Stomach smooth muscle (tissue), 2 donors: Measurements from ENCODE around the gene HYPK.

ENCODE experiments used
- H3K27ac ChIP-seq: one replicate; pipeline ENCODE4 v1.7.0; 2013; ENCODE audit warnings: mild to moderate bottlenecking, low read length, inconsistent platforms
- H3K27me3 ChIP-seq, 2 donors: one replicate each; pipeline ENCODE4 v1.7.0; 2013; ENCODE audit warnings: low read length in 2 of 2; ENCODE audit not compliant: insufficient read depth in 2 of 2, control insufficient read depth in 1 of 2
- H3K36me3 ChIP-seq, 2 donors: one replicate each; pipeline ENCODE4 v1.7.0; 2013; ENCODE audit warnings: low read length in 2 of 2; ENCODE audit not compliant: control insufficient read depth in 2 of 2, insufficient read depth in 2 of 2
- H3K4me1 ChIP-seq: one replicate; pipeline ENCODE4 v1.7.0; 2013; ENCODE audit warnings: low read length; ENCODE audit not compliant: control insufficient read depth, insufficient read depth
- H3K4me3 ChIP-seq, 2 donors: one replicate each; pipeline ENCODE4 v1.7.0; 2013; ENCODE audit warnings: low read length in 2 of 2
- H3K9ac ChIP-seq, 2 donors: one replicate each; pipeline ENCODE4 v1.7.0; 2013; ENCODE audit warnings: low read length in 2 of 2, mild to moderate bottlenecking in 1 of 2
- H3K9me3 ChIP-seq, 2 donors: one replicate each; pipeline ENCODE4 v1.7.0; 2013; ENCODE audit warnings: low read length in 2 of 2; ENCODE audit not compliant: control insufficient read depth in 2 of 2
- donor health status: healthy.
- donor health status: Pancreatic carcinoma.

HYPK gene

DNA sequence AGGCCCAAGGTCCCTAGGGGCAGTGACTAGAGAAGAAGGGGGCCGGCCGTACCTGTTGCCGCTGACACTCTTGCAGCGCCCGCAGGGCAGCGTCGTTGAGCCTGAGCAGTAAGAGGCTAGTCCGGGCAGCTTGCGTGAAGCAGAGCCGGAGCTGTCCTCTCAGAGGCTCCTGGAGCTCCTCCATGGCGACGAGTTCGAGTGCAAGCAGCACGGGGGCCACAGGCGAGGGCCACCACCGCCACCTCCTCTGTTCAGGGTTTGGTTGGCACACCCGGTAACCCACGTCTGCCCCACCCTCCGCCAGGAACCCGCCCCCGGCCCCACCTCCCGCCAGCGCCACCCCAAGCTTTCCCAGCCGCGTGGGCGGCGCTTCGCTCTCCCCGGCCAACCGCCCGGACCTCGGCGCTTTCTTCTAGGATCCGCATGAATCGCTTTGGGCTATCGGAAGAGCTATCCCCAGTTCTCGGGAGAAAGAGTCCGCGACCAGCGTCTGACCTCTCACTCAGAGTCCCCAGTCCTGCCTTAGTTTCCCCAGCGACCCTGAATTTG lies 23.6 kb upstream of the HYPK start, which contains the start of gene ELL3:
Gene ELL3, minus strand, starts transcription at position 249 of the 549 bp plus-strand sequence. Its CDS starts 65 bp downstream, at position 184.
- Histone ChIP-seq H3K4me1 (peaks cover 16% of the 10 kb centered on the region), H3K4me3 (peak within 1 kb of the TSS; percentile 83 to 89), H3K27ac (peak within 1 kb of the TSS; percentile 87), H3K9ac (peak within 1 kb of the TSS; percentile 56 to 81), H3K27me3 (no peaks in the 10 kb centered on the region), H3K9me3 (no peaks in the 10 kb centered on the region), H3K36me3 (peaks cover 8 to 11% of the 10 kb centered on the region in 2 donors)

DNA sequence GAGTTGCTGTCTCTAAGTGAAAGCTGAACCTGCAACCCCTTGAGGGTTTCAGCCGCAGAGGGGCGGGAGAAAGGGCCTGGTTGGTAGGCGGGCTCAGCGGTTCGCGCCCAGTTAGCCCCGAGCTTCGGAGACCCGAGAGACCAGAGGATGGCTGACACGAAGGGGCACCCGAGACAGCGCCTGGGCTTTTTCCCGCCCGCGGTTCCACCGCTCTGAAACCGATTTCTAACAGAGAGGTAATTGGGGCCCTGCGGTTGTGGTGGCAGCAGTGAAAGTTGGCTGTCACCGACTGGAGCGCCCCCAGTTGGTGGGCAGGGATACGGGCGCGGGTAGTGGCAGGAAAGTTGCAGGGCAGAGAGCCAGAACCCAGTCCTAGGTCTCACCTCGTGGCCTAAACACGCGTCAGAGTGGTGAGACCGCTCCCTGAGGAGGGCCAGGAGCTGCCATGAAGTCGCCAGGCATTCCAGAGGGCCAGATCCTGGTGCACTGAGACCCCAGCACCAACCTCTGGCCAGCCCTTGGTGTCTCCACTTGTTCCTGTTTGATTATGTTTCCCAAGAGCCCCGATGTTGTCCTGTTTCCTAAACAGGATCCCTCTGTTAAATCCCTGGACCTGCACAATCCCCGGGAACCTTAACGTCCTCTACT lies 23.0 kb upstream of the HYPK start:
- Histone ChIP-seq H3K27me3 (no peaks in the 10 kb centered on the region), H3K9ac (peak overlapping the region; percentile 56 to 81), H3K4me3 (peak overlapping the region; percentile 83 to 89), H3K27ac (peak overlapping the region; percentile 87), H3K9me3 (no peaks in the 10 kb centered on the region), H3K4me1 (peaks cover 16% of the 10 kb centered on the region), H3K36me3 (peaks cover 3 to 5% of the 10 kb centered on the region in 2 donors)

DNA sequence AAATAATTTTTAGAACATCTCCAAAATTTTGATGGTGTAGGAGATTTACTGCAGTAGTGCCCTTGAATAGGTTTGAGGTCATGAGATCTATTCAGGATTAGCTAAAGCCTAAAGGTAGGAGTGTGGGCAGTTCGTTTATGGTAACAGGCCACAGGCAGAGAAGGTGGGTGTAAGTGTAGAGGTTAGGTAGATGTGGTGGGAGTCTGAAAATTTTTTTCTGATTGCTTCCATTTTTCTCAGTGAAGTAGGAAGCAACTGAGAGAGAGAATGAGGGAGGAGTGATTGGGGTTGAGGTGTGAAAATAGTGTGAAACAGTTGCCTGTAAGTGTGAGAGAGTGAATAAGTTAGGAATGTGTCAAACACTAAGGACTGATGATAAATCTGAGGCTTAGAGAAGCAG lies 21.4 kb upstream of the HYPK start:
- Histone ChIP-seq H3K9me3 (no peaks in the 10 kb centered on the region), H3K9ac (no peak overlapping the region), H3K27me3 (no peaks in the 10 kb centered on the region), H3K4me3 (no peak overlapping the region), H3K36me3 (no peaks in the 10 kb centered on the region), H3K27ac (no peak overlapping the region), H3K4me1 (peaks cover 16% of the 10 kb centered on the region)

DNA sequence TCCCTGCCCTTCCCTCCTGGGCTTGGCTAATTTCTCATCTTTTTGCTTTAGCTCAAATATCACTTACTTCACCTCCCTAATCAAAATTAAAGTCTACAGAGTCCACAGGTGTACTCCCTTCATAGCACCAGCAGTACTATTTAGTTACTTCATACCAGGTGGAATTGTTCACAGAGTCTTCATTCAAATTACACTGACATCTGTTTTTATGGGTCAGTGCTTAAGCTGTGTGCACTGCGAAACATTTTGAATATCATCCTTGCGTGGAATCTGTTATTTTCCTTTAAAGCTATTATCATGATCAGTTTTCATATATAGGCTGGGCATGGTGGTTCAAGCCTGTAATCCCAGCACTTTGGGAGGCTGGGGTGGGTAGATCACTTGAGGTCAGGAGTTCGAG lies 11.0 kb upstream of the HYPK start:
- no peaks in the 10 kb centered on the region for H3K27me3 ChIP-seq
- no peak overlapping the region for H3K4me3 ChIP-seq
- H3K36me3 ChIP-seq: peaks cover 8 to 10% of the 10 kb centered on the region in 2 donors
- H3K9me3 ChIP-seq: no peaks in the 10 kb centered on the region
- H3K9ac ChIP-seq: no peak overlapping the region
- no peak overlapping the region for H3K27ac ChIP-seq
- H3K4me1 ChIP-seq: peaks cover 19% of the 10 kb centered on the region

DNA sequence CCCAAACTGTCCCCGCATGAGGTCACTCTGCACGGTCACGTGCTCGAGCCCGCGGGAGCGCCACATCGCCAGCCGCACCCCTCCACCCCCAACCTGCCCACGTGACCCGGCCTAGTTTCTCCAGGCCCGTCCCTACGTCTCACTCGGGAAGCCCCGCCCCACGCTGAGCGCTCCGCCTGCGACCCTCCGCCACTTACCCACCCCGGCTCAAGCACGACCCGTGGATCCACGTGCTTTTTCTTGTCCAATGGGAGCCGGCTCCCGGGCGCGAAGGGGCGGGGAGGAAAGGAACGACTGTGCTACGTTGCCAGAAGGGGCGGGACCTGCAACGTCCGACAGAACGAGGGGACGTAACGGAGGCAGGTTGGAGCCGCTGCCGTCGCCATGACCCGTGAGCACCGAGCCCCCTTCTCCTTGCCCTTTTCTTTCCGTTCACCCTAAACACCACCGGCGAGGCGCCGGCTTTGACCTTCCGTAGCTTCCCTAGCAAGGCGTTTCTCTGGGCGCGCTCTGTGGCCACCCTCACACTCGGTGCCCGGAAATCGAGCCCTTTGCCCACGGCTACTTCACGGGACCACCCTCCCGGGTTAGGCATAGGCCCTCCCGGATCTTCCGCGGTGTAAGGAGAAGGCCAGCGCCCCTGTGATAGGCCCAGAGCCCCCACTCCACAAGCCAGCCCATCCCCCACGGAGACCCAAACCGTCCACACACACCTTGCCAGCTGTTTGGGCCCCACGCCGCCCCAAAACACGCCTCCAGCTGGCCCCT lies 8.2 kb upstream of the HYPK start, which contains the start of gene SERF2:
Gene SERF2, plus strand, starts transcription at position 328 of the 768 bp plus-strand sequence. Its CDS starts 57 bp downstream, at position 385.
- no peaks in the 10 kb centered on the region for H3K27me3 ChIP-seq

DNA sequence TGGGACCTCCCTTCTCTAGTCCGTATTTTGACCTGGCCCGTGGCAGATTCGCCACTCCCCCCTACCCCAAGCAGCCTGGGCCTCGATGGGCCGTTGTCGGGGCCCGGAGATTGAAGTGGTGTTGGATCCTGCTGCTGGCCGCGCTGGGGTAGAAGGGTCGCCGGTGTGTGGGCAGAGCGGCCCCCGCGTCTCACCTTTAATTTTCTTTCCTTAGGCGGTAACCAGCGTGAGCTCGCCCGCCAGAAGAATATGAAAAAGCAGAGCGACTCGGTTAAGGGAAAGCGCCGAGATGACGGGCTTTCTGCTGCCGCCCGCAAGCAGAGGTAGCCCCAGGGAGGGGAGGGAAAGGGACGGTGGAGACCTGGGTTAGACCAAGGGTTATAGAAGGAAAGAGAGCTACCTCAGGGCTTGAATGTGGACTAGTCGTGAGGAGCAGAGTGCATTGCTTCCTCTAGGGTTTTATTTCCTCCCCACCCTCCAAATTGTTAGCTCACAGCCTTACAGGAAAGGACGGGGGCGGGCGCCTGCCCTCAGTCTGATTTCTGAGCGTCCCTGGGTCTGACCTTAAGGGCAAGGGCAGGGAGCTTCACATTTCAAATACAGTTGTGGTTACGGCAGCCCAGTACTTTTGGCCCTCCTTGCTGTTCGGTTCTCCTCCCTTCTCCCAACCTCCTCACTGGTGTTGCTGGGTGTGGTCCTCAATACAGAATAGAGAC lies 7.5 kb upstream of the HYPK start:
- Histone ChIP-seq H3K9me3 (no peaks in the 10 kb centered on the region), H3K27ac (peak overlapping the region; percentile 99), H3K4me3 (peak overlapping the region; percentile 99), H3K9ac (peak overlapping the region; percentile 100), H3K27me3 (no peaks in the 10 kb centered on the region), H3K4me1 (peaks cover 36% of the 10 kb centered on the region), H3K36me3 (peaks cover 30 to 36% of the 10 kb centered on the region in 2 donors)

More for the DNA sequence above, 8.2 kb upstream of the HYPK start, which contains the start of gene SERF2:
- Histone ChIP-seq H3K36me3 (peaks cover 30 to 33% of the 10 kb centered on the region in 2 donors), H3K4me3 (peak within 1 kb of the TSS; percentile 99), H3K9ac (peak within 1 kb of the TSS; percentile 100), H3K4me1 (peaks cover 36% of the 10 kb centered on the region), H3K27ac (peak within 1 kb of the TSS; percentile 99), H3K9me3 (no peaks in the 10 kb centered on the region)

DNA sequence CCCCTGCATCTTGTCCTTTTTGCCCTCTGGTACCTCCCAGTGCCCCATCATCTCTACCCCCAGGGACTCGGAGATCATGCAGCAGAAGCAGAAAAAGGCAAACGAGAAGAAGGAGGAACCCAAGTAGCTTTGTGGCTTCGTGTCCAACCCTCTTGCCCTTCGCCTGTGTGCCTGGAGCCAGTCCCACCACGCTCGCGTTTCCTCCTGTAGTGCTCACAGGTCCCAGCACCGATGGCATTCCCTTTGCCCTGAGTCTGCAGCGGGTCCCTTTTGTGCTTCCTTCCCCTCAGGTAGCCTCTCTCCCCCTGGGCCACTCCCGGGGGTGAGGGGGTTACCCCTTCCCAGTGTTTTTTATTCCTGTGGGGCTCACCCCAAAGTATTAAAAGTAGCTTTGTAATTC lies 6.8 kb upstream of the HYPK start:
- H3K4me3 ChIP-seq: peak overlapping the region; percentile 99
- no peaks in the 10 kb centered on the region for H3K27me3 ChIP-seq
- peaks cover 39% of the 10 kb centered on the region for H3K4me1 ChIP-seq
- no peak overlapping the region for H3K27ac ChIP-seq
- peak overlapping the region; percentile 100 for H3K9ac ChIP-seq
- H3K36me3 ChIP-seq: peaks cover 30 to 38% of the 10 kb centered on the region in 2 donors
- H3K9me3 ChIP-seq: no peaks in the 10 kb centered on the region

DNA sequence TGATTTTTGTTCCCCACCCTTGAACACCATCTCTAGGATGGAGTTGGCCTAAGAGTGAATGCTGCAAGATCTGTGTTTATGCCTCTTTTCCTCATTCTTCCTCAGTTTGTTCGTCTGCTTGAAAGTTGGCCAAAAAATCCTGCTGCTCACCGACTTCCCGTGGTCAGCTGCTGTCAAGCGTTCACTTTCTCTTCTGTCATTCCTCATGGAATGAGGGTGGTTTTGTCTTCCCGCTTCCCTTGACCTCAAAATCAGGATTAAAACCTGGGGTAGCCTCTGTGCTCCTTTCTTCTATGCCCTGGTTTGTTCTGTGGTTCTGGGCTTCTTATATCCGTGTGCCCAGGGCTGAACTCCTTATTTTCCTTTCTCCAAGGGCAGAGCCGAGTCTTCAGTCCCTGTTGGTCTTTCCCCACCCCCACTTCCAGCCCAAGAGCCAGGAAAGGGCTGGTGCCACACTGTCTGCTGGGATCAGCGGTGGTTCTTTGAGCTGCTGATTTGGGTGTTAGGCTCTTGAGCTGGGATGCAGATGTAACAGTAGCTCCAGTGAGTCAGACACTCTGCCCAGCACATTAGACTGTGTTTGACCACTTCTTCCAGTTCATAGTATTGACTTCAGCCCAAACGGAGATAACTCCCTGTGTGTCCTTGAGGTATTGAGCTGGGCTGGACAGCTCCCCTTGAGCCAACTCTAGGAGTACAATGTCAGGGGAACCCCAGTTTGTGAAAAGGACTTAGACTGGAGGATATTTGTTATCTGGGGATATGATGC lies 5.9 kb upstream of the HYPK start:
- peak overlapping the region; percentile 18 for H3K27ac ChIP-seq
- H3K4me1 ChIP-seq: peaks cover 41% of the 10 kb centered on the region
- peaks cover 37 to 44% of the 10 kb centered on the region in 2 donors for H3K36me3 ChIP-seq
- peak overlapping the region in 1 of 2 donors; percentile 100 for H3K9ac ChIP-seq
- no peaks in the 10 kb centered on the region for H3K9me3 ChIP-seq
- no peaks in the 10 kb centered on the region for H3K27me3 ChIP-seq
- peak overlapping the region; percentile 32 to 99 for H3K4me3 ChIP-seq

DNA sequence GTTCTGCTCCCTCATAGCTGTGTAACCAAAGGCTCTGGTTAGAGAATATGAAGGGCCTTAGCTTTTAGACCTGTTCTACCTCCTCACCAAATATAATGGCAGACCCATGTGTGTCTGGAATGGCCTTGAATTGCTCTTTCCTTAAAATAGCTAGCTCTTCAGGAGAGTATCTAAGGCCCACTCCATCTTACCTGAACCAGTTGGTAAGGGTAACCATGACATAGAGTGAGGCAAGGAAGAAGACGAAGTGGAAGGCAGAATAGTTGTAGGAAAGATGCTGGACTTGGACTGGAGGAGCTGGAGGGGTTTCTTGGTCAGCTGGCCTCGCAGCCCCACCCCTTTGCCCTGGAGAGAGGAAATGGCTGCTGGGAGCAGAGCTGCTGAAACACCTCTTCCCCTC lies 5.2 kb upstream of the HYPK start:
- Histone ChIP-seq H3K9ac (no peak overlapping the region), H3K27ac (peak overlapping the region; percentile 18)

DNA sequence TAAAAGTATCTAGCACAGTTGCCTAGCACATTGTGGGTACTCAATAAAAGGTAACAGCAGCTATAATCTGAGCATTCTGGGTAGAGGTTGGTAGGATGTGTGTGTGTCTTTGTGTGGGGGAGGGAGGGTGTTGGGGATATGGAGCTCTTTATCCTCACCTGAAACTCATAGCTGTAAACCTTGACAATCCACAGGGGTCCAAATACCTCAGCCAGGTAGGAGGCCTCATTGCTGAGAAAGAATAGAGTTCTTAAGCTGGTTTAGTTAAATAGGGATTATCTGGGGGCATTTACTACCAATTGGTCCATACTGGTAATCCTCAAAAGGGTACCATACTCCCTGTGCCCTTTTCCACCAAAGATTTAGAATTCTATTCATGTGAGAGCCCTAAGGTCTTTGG lies 4.4 kb upstream of the HYPK start:
- peaks cover 41 to 44% of the 10 kb centered on the region in 2 donors for H3K36me3 ChIP-seq
- H3K9me3 ChIP-seq: no peaks in the 10 kb centered on the region
- peaks cover 54% of the 10 kb centered on the region for H3K4me1 ChIP-seq
- no peak overlapping the region for H3K9ac ChIP-seq
- no peaks in the 10 kb centered on the region for H3K27me3 ChIP-seq
- no peak overlapping the region for H3K27ac ChIP-seq
- no peak overlapping the region for H3K4me3 ChIP-seq

More for the DNA sequence above, 5.2 kb upstream of the HYPK start:
- Histone ChIP-seq H3K27me3 (no peaks in the 10 kb centered on the region), H3K36me3 (peaks cover 41 to 44% of the 10 kb centered on the region in 2 donors), H3K9me3 (no peaks in the 10 kb centered on the region), H3K4me3 (no peak overlapping the region), H3K4me1 (peaks cover 48% of the 10 kb centered on the region)
